Activated T-cell treated with anti-CD3 and anti-CD28 coated beads, Interleukin-2, amount 50 U/mL, for 72 hours (primary cell): Measurements from ENCODE around the gene SPG7. TPM values are rescaled to one million over a fixed set of nuclear protein-coding genes. Genes with fewer than 3 reads are reported as not detected.

Experiments used
- ATAC-seq, 2 donors: fragments of 150-1000 bp; cut with Tn5 transposase; replicated peaks in 1 of 2; 2 replicates each; pipeline ENCODE4 v1.10.0; 2021; ENCODE audit warnings: moderate library complexity in 2 of 2, mild to moderate bottlenecking in 1 of 2
- DNase-seq, 2 donors: peaks; one replicate each; pipeline ENCODE4 v3.0.0; 2021 to 2022; ENCODE audit warnings: mixed read lengths in 1 of 2
- H3K27ac Mint-ChIP-seq: one replicate; pipeline ENCODE4 v1.8.0; 2022; ENCODE audit warnings: mild to moderate bottlenecking, moderate library complexity, mixed read lengths
- H3K27me3 Mint-ChIP-seq: one replicate; pipeline ENCODE4 v1.8.0; 2022; ENCODE audit warnings: low read depth, mixed read lengths
- H3K36me3 Mint-ChIP-seq, 2 donors: one replicate each; pipeline ENCODE4 v1.8.0; 2022; ENCODE audit warnings: mixed read lengths in 2 of 2, mild to moderate bottlenecking in 1 of 2; ENCODE audit not compliant: insufficient read depth in 2 of 2
- H3K4me1 Mint-ChIP-seq: one replicate; pipeline ENCODE4 v1.8.0; 2022; ENCODE audit warnings: low read depth, mixed read lengths
- H3K4me3 Mint-ChIP-seq, 2 donors: one replicate each; pipeline ENCODE4 v1.8.0; 2022; ENCODE audit warnings: mild to moderate bottlenecking in 2 of 2, mixed read lengths in 2 of 2, moderate library complexity in 2 of 2
- H3K9me3 Mint-ChIP-seq, 2 donors: one replicate each; pipeline ENCODE4 v1.8.0; 2022; ENCODE audit warnings: mixed read lengths in 2 of 2
- total RNA-seq, 2 donors: library from RNA; stranded (reverse); gene quantifications; one replicate each; pipeline ENCODE4 v1.2.3, GENCODE V29; 2022

Gene SPG7
- total RNA-seq, 2 donors from 2014 or later: 67.4 to 82.1 TPM

DNA sequence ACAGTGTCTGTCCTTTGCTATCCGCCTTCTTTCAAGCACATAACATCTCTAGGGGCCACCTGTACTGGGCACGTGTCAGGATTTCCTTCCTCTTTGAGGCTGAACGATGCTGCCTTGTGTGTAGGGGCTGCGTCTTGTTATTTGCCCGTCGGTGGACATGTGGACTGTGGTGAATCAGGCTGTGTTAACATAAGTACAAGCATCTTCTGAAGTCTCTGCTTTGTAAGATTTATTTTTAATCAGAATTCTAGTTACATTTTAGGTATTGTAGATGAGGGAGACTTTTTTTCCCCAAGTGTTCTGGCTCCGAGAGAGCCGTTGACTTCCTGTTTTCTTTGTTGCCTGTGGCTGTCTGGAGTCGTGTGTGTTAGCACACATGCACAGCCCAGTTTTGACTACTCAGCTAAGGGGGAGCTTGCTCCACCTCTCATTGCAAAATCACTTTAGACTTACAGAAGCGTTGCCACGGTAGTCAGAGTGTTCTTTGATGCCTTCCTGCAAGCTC, 26.1 kb downstream of the SPG7 start:
- peaks cover 17% of the 10 kb centered on the region for H3K4me1 Mint-ChIP-seq
- DNase-seq (no peak), ATAC-seq (peak; percentile 60 to 80)
- H3K4me3 Mint-ChIP-seq: peak overlapping the region; percentile 3 to 36
- H3K27ac Mint-ChIP-seq: peak overlapping the region; percentile 49
- no peaks in the 10 kb centered on the region for H3K27me3 Mint-ChIP-seq
- peaks cover 3 to 20% of the 10 kb centered on the region in 2 donors for H3K36me3 Mint-ChIP-seq
- H3K9me3 Mint-ChIP-seq: no peaks in the 10 kb centered on the region

DNA sequence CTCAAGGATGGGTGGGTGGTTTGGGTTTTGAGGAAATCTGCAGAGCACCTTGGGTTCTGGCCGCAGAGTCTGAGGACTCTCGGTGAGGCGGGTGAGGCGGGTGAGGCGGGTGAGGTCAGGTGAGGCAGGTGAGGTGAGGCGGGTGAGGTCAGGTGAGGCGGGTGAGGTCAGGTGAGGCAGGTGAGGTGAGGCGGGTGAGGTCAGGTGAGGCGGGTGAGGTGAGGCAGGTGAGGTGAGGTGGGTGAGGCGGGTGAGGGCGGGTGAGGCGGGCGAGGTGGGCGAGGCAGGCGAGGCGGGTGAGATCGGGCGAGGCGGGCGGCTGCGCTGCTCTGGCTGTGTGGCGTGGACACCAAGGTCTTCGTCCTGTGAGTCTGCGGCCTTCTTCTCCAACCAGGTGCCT, 28.2 kb downstream of the SPG7 start:
- Mint-ChIP-seq H3K27ac (no peak overlapping the region), H3K4me1 (peaks cover 17% of the 10 kb centered on the region), H3K4me3 (no peak overlapping the region), H3K9me3 (no peaks in the 10 kb centered on the region), H3K27me3 (no peaks in the 10 kb centered on the region), H3K36me3 (peaks cover 3 to 20% of the 10 kb centered on the region in 2 donors)
- DNase-seq: no peak
- ATAC-seq: no peak

GRCh38 chr16:89536886-89537548, 28.8 kb downstream of the SPG7 start:
- H3K36me3 Mint-ChIP-seq: peaks cover 3 to 17% of the 10 kb centered on the region in 2 donors
- H3K4me1 Mint-ChIP-seq: peaks cover 17% of the 10 kb centered on the region
- H3K27me3 Mint-ChIP-seq: no peaks in the 10 kb centered on the region
- no peaks in the 10 kb centered on the region for H3K9me3 Mint-ChIP-seq
- H3K27ac Mint-ChIP-seq: no peak overlapping the region
- DNase-seq (no peak), ATAC-seq (no peak)
- no peak overlapping the region for H3K4me3 Mint-ChIP-seq

DNA sequence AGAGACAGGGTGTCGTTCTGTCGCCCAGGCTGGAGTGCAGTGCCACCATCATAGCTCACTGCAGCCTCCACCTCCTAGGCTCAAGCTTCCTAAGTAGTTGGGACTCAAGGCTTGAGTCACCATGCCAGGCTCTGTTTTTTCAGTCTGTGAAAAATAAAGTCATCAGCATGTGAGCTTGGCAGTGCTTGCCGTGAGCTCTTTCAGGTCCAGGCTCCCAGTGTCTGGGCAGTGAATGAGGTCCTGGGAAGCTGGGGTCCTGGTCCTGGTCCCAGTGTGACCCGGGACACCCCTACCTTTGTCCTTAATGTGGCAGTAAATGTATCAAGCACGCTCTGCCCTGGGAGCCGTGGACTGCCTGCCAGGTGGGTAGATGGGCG, 29.3 kb downstream of the SPG7 start:
- no peak for DNase-seq
- Mint-ChIP-seq H3K9me3 (no peaks in the 10 kb centered on the region), H3K4me1 (peaks cover 17% of the 10 kb centered on the region), H3K27me3 (no peaks in the 10 kb centered on the region), H3K27ac (no peak overlapping the region), H3K4me3 (no peak overlapping the region), H3K36me3 (peaks cover 3 to 16% of the 10 kb centered on the region in 2 donors)
- ATAC-seq: no peak

GRCh38 chr16:89538286-89538685, 30.1 kb downstream of the SPG7 start:
- Mint-ChIP-seq H3K9me3 (no peaks in the 10 kb centered on the region), H3K4me3 (no peak overlapping the region), H3K27ac (no peak overlapping the region), H3K27me3 (no peaks in the 10 kb centered on the region), H3K36me3 (peaks cover 3 to 14% of the 10 kb centered on the region in 2 donors), H3K4me1 (peaks cover 17% of the 10 kb centered on the region)
- ATAC-seq (no peak), DNase-seq (no peak)

DNA sequence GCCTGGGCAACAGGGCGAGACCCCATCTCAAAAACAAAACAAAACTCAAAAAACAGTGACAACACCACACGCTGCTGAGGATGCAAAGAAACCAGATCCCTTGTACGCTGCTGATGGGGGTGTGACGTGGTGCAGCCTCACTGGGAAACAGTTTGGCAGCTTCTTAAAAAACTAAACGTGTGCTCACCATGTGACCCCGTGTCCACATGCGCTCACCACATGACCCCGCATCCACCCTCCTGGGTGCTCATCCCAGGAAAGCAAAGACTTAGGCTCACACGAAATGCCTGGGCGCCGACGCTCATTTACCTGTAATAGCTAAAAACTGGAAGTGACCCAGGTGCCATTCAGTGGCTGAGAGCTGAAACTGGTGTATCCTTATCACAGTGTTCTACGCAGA, 32.4 kb downstream of the SPG7 start:
- Mint-ChIP-seq H3K27me3 (no peaks in the 10 kb centered on the region), H3K4me1 (no peaks in the 10 kb centered on the region), H3K36me3 (peaks cover 1% of the 10 kb centered on the region in 2 donors), H3K9me3 (no peaks in the 10 kb centered on the region), H3K27ac (no peak overlapping the region), H3K4me3 (no peak overlapping the region)
- ATAC-seq (no peak), DNase-seq (no peak)

DNA sequence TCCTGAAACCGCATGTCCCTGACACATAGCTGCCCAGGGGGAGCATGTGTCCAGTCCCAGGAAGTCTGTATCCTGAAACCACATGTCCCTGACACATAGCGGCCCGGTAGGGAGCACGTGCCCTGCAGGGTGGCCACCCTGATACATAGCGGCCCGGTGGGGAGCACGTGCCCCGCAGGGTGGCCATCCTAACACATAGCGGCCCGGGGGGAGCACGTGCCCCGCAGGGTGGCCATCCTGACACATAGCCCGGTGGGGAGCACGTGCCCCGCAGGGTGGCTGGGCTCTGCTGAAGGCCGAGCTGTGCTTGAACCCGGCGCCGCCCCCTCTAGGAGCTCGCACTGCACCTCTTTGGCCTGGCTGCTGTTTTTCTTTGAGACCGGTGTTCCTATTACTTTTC, 33.6 kb downstream of the SPG7 start:
- no peak overlapping the region for H3K27ac Mint-ChIP-seq
- H3K4me1 Mint-ChIP-seq: no peaks in the 10 kb centered on the region
- no peak overlapping the region for H3K4me3 Mint-ChIP-seq
- peaks cover 1 to 2% of the 10 kb centered on the region in 2 donors for H3K36me3 Mint-ChIP-seq
- no peaks in the 10 kb centered on the region for H3K9me3 Mint-ChIP-seq
- ATAC-seq (no peak), DNase-seq (no peak)
- no peaks in the 10 kb centered on the region for H3K27me3 Mint-ChIP-seq

DNA sequence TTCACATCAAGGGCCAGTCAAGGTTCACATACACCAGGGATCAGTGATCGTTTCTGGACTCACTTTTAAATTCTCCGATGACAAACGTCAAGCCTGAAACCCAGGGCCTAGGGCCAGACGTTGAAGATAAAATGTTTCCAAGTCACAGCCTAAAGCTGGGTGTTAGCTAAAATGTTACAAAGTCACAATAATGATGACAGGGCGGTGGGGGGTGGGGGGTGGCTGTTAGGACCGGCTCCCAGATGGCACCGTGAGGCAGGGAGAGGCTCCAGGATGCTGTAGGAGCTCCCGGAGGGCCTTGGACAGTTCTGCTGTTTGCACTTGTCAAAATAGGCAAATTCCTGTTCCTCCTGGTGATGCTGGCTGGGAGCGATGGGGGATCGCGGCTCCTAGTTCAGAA, 35.9 kb downstream of the SPG7 start:
- H3K4me1 Mint-ChIP-seq: peaks cover 13% of the 10 kb centered on the region
- peaks cover 0 to 3% of the 10 kb centered on the region in 2 donors for H3K36me3 Mint-ChIP-seq
- no peak overlapping the region for H3K4me3 Mint-ChIP-seq

GRCh38 chr16:89544713-89545043, 36.5 kb downstream of the SPG7 start:
- Mint-ChIP-seq H3K4me1 (peaks cover 18% of the 10 kb centered on the region), H3K9me3 (no peaks in the 10 kb centered on the region), H3K27me3 (no peaks in the 10 kb centered on the region), H3K4me3 (no peak overlapping the region), H3K36me3 (peaks cover 0 to 5% of the 10 kb centered on the region in 2 donors), H3K27ac (no peak overlapping the region)
- no peak for DNase-seq
- no peak for ATAC-seq

More for the DNA sequence above, 35.9 kb downstream of the SPG7 start:
- Mint-ChIP-seq H3K9me3 (no peaks in the 10 kb centered on the region), H3K27me3 (no peaks in the 10 kb centered on the region), H3K27ac (no peak overlapping the region)
- no peak for ATAC-seq
- DNase-seq: no peak

DNA sequence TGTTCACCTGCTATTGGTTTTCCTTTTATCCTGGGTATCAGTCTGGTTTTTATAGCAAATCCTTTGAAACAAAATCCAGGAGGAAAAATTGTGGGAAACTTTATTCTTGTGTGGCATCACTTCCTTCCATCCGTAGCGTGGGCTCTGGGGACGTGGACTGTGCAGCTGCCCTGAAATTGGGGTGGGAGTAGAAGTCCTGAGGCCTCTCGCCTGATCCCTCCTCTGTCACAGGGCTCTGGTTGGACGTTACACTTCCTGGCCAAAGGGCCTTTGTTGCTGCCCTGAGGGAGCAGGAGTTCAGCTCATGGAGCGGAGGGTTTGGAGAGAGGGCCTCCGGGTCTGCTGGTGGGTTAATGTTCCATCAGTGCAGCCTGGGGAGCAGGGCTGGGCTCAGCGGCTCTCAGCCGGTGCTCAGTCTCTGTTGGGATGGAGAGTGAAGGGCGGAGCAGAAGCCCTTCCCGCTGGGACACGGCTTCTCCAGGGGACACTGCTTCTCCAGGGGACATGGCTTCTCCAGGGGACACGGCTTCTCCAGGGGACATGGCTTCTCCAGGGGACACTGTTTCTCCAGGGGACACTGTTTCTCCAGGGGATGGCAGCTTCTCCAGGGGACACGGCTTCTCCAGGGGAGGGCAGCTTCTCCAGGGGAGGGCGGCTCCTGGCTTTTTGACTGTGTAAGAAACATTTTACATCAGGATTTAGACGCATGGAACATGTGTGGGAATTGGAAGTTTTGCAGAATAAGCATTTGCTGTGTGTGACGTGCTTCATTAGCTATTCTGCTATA, 37.0 kb downstream of the SPG7 start:
- Mint-ChIP-seq H3K36me3 (peaks cover 0 to 5% of the 10 kb centered on the region in 2 donors), H3K27ac (no peak overlapping the region), H3K9me3 (no peaks in the 10 kb centered on the region), H3K4me1 (peaks cover 18% of the 10 kb centered on the region), H3K27me3 (no peaks in the 10 kb centered on the region), H3K4me3 (no peak overlapping the region)
- ATAC-seq (no peak), DNase-seq (no peak)

GRCh38 chr16:89545831-89546574, 37.8 kb downstream of the SPG7 start:
- no peak for DNase-seq
- no peak overlapping the region for H3K27ac Mint-ChIP-seq
- peaks cover 0 to 5% of the 10 kb centered on the region in 2 donors for H3K36me3 Mint-ChIP-seq

GRCh38 chr16:89546781-89547180, 38.6 kb downstream of the SPG7 start:
- peaks cover 0 to 5% of the 10 kb centered on the region in 2 donors for H3K36me3 Mint-ChIP-seq

More at GRCh38 chr16:89545831-89546574, 37.8 kb downstream of the SPG7 start:
- Mint-ChIP-seq H3K4me1 (peaks cover 18% of the 10 kb centered on the region), H3K9me3 (no peaks in the 10 kb centered on the region), H3K4me3 (no peak overlapping the region), H3K27me3 (no peaks in the 10 kb centered on the region)
- ATAC-seq: no peak

GRCh38 chr16:89547291-89547690, 39.1 kb downstream of the SPG7 start:
- Mint-ChIP-seq H3K4me3 (no peak overlapping the region), H3K36me3 (peaks cover 0 to 5% of the 10 kb centered on the region in 2 donors), H3K27me3 (no peaks in the 10 kb centered on the region), H3K4me1 (peaks cover 18% of the 10 kb centered on the region), H3K9me3 (no peaks in the 10 kb centered on the region), H3K27ac (no peak overlapping the region)
- DNase-seq (no peak), ATAC-seq (no peak)

More at GRCh38 chr16:89546781-89547180, 38.6 kb downstream of the SPG7 start:
- DNase-seq: no peak
- H3K27ac Mint-ChIP-seq: no peak overlapping the region
- no peaks in the 10 kb centered on the region for H3K27me3 Mint-ChIP-seq
- no peak for ATAC-seq
- peaks cover 18% of the 10 kb centered on the region for H3K4me1 Mint-ChIP-seq
- H3K9me3 Mint-ChIP-seq: no peaks in the 10 kb centered on the region
- no peak overlapping the region for H3K4me3 Mint-ChIP-seq
